ENCODE results near the gene TMEM131.
"Not testable (repeated sequence)": the region's sequence is repeated elsewhere in the genome, so short reads cannot be mapped to it uniquely, and the experiment has no call there.

The TMEM131 gene

DNA sequence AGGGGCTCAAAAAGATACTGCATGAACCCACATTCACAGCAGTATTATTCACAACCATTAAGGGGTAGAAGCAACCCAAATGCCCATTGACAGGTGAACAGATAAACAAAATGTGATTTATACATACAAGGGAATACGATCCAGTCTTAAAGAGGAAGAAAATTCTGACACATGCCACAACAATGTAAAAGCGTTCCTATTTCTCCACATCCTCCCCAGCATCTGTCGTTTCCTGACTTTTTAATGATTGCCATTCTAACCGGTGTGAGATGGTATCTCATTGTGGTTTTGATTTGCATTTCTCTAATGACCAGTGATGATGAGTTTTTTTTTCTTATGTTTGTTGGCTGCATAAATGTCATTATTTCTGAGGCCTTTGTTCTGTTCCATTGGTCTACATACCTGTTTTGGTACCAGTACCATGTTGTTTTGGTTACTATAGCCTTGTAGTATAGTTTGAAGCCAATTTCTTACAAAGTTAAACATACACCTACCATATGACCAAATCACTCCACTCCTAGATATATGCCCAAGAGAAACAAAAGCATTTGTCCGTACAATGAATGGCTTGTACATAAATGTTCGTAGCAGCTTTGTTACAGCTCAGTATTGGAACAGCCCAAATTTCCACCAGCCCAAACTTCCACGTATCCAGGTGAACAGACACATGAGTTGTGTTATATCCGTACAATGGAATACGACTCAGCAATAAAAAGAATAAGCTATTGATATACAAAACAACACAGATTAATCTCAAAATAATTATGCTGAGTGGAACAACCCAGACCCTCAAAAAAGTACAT lies 85.1 kb downstream of the TMEM131 start:
- H3K27me3 ChIP-seq (ENCODE audit: control insufficient read depth, insufficient read depth, low read length) = no peaks in the 10 kb centered on the region
- H3K9me3 ChIP-seq (ENCODE audit: control insufficient read depth, insufficient read depth, low read length) = no peaks in the 10 kb centered on the region
- H3K4me3 ChIP-seq (ENCODE audit: low read depth, low read length) = no peak overlapping the region
- H3K4me1 ChIP-seq (ENCODE audit: control insufficient read depth, insufficient read depth, low read length) = no peaks in the 10 kb centered on the region
- H3K27ac ChIP-seq (ENCODE audit: low read depth, low read length) = no peak overlapping the region
- H3K36me3 ChIP-seq (ENCODE audit: control insufficient read depth, insufficient read depth, low read length) = no peaks in the 10 kb centered on the region
- no peak overlapping the region for H3K9ac ChIP-seq (ENCODE audit: low read depth, low read length)

DNA sequence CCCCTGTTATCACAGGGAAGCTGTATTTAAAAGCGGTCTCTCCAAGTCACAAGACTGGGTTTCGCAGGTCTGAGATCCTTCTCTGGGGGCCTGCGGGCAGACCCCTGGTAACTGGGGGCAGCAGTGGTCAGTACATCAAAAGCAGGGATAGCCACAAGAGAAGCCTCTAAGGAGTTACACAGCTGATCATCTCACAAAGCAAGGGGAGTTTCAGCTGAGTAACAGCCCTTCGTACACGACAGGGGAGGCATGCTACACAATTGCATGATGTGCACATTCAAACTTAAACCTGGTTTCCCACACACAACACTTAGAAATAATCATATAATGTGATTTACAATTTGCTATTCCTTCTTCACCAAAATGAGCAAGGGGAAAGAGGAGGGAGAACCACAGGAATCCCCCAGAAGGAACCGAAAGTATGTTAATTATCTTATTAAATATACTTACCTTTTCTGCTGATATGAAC lies 87.5 kb downstream of the TMEM131 start:
- H3K4me1 ChIP-seq (ENCODE audit: control insufficient read depth, insufficient read depth, low read length) = no peaks in the 10 kb centered on the region

DNA sequence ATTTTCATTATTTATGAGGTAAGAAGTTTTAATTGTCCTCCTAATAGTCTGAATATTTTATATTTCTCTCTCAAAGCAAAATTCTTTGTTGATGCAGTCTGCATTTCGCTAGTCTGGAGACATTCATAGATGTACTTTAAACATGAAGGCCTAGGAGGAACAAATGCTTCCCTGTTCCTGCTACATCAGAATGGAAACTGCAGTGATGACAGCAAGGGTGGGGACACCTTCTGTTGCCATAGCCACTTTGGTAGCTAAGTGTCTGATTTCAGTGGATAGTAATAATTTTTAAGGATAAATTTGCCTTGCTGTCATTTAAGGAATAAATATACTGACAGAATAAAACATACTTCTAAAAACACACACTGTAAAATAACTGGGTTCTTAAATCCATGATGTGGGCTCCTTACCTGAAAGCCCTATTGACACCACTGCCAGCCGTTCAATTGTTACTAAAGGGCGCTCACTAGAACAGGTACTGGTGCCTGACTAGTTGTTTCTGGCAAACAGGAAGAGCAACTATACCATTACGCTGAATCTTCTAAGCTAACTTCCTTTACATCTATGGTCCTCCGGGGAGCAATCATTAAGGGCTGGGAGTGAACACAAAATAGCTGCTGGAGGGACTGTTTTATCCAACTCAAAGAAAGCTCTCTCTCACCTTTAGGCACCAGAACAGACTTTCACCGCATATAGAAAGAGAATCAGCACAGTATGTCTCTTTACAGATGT lies 88.2 kb downstream of the TMEM131 start:
- H3K36me3 ChIP-seq (ENCODE audit: control insufficient read depth, insufficient read depth, low read length) = no peaks in the 10 kb centered on the region
- no peak overlapping the region for H3K4me3 ChIP-seq (ENCODE audit: low read depth, low read length)
- no peak overlapping the region for H3K9ac ChIP-seq (ENCODE audit: low read depth, low read length)
- H3K27me3 ChIP-seq (ENCODE audit: control insufficient read depth, insufficient read depth, low read length) = no peaks in the 10 kb centered on the region
- H3K27ac ChIP-seq (ENCODE audit: low read depth, low read length) = no peak overlapping the region
- no peaks in the 10 kb centered on the region for H3K9me3 ChIP-seq (ENCODE audit: control insufficient read depth, insufficient read depth, low read length)
- H3K4me1 ChIP-seq (ENCODE audit: control insufficient read depth, insufficient read depth, low read length) = no peaks in the 10 kb centered on the region

More for the DNA sequence above, 87.5 kb downstream of the TMEM131 start:
- Histone ChIP-seq H3K27me3 (ENCODE audit: control insufficient read depth, insufficient read depth, low read length) (no peaks in the 10 kb centered on the region), H3K9me3 (ENCODE audit: control insufficient read depth, insufficient read depth, low read length) (no peaks in the 10 kb centered on the region), H3K27ac (ENCODE audit: low read depth, low read length) (no peak overlapping the region), H3K4me3 (ENCODE audit: low read depth, low read length) (no peak overlapping the region), H3K9ac (ENCODE audit: low read depth, low read length) (no peak overlapping the region), H3K36me3 (ENCODE audit: control insufficient read depth, insufficient read depth, low read length) (no peaks in the 10 kb centered on the region)

DNA sequence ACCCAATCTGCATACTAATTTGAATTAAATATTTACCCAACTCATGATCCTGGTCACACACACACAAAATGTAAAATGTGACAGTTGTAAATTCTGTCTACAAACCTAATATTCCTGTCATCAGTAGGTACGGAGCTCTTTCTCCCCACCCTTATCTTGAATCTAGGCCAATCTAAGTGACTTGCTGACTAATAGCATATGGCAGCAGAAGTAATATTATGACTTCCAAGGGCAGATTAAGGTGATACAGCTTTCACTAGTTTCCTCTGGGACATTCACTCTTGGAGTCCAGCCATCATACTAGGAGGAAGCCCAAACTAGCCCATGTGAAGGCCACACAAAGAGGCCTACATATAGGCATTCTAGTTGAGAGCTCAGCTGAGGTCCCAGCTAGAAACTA lies 89.4 kb downstream of the TMEM131 start:
- Histone ChIP-seq H3K9ac (ENCODE audit: low read depth, low read length) (no peak overlapping the region), H3K36me3 (ENCODE audit: control insufficient read depth, insufficient read depth, low read length) (no peaks in the 10 kb centered on the region), H3K27ac (ENCODE audit: low read depth, low read length) (no peak overlapping the region), H3K9me3 (ENCODE audit: control insufficient read depth, insufficient read depth, low read length) (no peaks in the 10 kb centered on the region), H3K4me1 (ENCODE audit: control insufficient read depth, insufficient read depth, low read length) (no peaks in the 10 kb centered on the region), H3K4me3 (ENCODE audit: low read depth, low read length) (no peak overlapping the region), H3K27me3 (ENCODE audit: control insufficient read depth, insufficient read depth, low read length) (no peaks in the 10 kb centered on the region)

DNA sequence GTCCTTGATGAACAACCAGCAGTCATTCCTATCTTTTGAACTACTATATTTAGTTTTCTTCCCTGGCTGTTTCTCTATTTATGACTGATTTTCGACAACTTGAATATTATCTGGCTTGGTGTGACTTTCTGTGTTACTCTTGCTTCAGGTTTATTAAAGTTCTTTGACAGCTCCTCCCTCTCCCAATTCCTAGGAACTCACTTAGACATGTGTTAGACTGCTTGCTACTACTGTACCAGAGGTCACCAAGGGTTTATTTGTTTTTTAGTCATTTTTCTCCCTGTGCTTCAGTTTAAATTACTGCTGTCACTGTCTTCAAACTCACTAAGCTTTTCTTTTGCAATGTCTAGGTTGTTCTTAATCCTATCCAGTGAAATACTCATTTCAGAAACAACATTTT lies 90.5 kb downstream of the TMEM131 start:
- Histone ChIP-seq H3K27ac (ENCODE audit: low read depth, low read length) (no peak overlapping the region), H3K4me1 (ENCODE audit: control insufficient read depth, insufficient read depth, low read length) (no peaks in the 10 kb centered on the region), H3K9me3 (ENCODE audit: control insufficient read depth, insufficient read depth, low read length) (no peaks in the 10 kb centered on the region), H3K9ac (ENCODE audit: low read depth, low read length) (no peak overlapping the region), H3K27me3 (ENCODE audit: control insufficient read depth, insufficient read depth, low read length) (no peaks in the 10 kb centered on the region), H3K36me3 (ENCODE audit: control insufficient read depth, insufficient read depth, low read length) (no peaks in the 10 kb centered on the region), H3K4me3 (ENCODE audit: low read depth, low read length) (no peak overlapping the region)

DNA sequence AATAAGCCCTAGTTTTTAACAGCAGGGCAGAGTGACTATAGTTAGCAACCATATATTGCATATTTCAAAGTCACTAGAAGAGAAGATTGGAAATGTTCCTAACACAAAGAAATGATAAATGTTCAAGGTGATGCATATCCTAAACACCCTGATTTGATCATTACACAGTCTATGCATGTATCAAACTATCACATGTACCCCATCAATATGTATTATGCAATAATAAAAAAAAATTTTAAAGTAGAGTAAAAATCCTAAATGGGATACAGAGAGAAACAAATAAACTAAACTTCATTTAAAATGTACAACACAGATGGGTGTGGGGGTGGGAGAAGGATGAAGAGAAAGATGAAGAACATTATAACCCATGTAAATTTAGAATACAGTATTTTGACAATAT lies 93.9 kb downstream of the TMEM131 start:
- Histone ChIP-seq H3K36me3 (ENCODE audit: control insufficient read depth, insufficient read depth, low read length) (no peaks in the 10 kb centered on the region), H3K4me1 (ENCODE audit: control insufficient read depth, insufficient read depth, low read length) (no peaks in the 10 kb centered on the region), H3K9ac (ENCODE audit: low read depth, low read length) (no peak overlapping the region), H3K4me3 (ENCODE audit: low read depth, low read length) (no peak overlapping the region), H3K27ac (ENCODE audit: low read depth, low read length) (no peak overlapping the region), H3K27me3 (ENCODE audit: control insufficient read depth, insufficient read depth, low read length) (no peaks in the 10 kb centered on the region), H3K9me3 (ENCODE audit: control insufficient read depth, insufficient read depth, low read length) (no peaks in the 10 kb centered on the region)

DNA sequence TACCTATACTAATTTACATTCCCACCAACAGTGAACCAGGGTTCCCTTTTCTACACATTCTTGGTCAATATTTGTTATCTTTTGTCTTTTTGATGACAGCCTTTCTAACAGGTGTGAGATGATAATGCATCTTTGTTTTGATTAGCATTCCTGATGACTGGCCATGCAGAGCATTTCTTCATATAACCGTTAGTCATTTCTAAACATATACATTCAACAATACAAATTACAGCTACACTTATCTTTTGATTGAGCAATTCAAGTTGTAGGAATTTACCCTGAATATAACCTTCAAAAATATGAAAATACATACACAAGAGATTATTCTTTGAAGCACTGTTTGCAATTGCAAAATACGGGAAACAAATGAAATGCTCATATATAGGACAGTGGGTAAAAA lies 94.9 kb downstream of the TMEM131 start:
- no peaks in the 10 kb centered on the region for H3K36me3 ChIP-seq (ENCODE audit: control insufficient read depth, insufficient read depth, low read length)
- H3K9me3 ChIP-seq (ENCODE audit: control insufficient read depth, insufficient read depth, low read length) = no peaks in the 10 kb centered on the region
- no peak overlapping the region for H3K4me3 ChIP-seq (ENCODE audit: low read depth, low read length)
- no peak overlapping the region for H3K27ac ChIP-seq (ENCODE audit: low read depth, low read length)
- H3K4me1 ChIP-seq (ENCODE audit: control insufficient read depth, insufficient read depth, low read length) = no peaks in the 10 kb centered on the region
- H3K9ac ChIP-seq (ENCODE audit: low read depth, low read length) = no peak overlapping the region
- H3K27me3 ChIP-seq (ENCODE audit: control insufficient read depth, insufficient read depth, low read length) = no peaks in the 10 kb centered on the region

DNA sequence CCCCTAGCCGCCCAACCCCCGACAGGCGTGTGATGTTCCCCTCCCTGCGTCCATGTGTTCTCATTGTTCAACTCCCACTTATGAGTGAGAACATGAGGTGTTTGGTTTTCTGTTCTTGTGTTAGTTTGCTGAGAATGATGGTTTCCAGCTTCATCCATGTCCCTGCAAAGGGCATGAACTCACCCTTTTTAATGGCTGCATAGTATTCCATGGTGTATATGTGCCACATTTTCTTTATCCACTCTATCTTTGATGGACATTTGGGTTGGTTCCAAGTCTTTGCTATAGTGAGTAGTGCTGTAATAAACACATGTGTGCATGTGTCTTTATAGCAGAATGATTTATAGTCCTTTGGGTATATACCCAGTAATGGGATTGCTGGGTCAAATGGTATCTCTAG lies 102.7 kb downstream of the TMEM131 start:
- H3K4me1 ChIP-seq (ENCODE audit: control insufficient read depth, insufficient read depth, low read length) = peaks cover 13% of the 10 kb centered on the region
- H3K4me3 ChIP-seq (ENCODE audit: low read depth, low read length); H3K27ac ChIP-seq (ENCODE audit: low read depth, low read length); H3K36me3 ChIP-seq (ENCODE audit: control insufficient read depth, insufficient read depth, low read length); H3K9me3 ChIP-seq (ENCODE audit: control insufficient read depth, insufficient read depth, low read length); H3K27me3 ChIP-seq (ENCODE audit: control insufficient read depth, insufficient read depth, low read length); H3K9ac ChIP-seq (ENCODE audit: low read depth, low read length): not testable (repeated sequence)

DNA sequence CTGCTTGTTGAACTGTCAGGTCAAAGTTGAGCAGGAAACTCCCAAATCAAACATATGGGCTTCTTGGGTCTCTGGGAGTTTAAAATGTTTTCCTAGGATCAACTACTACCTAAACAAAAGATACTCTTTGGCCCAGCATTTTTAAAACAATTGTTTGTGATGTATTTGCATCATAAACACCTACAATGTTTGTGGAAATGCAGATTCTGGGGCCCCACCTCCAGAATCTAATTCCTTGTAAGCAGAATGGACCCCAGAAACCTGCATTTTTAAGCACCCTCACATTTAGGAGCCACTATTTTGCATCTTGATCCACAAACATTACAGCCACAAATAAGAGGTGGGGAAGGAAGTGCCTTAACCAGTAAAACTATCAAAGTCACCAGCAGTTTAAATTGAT lies 104.1 kb downstream of the TMEM131 start:
- H3K9me3 ChIP-seq (ENCODE audit: control insufficient read depth, insufficient read depth, low read length) = 0 out of 2 replicates have a peak, but pooled peaks cover under 1% of the 10 kb centered on the region
- no peaks in the 10 kb centered on the region for H3K27me3 ChIP-seq (ENCODE audit: control insufficient read depth, insufficient read depth, low read length)
- peaks cover 12% of the 10 kb centered on the region for H3K36me3 ChIP-seq (ENCODE audit: control insufficient read depth, insufficient read depth, low read length)
- H3K27ac ChIP-seq (ENCODE audit: low read depth, low read length) = no peak overlapping the region
- peaks cover 13% of the 10 kb centered on the region for H3K4me1 ChIP-seq (ENCODE audit: control insufficient read depth, insufficient read depth, low read length)
- no peak overlapping the region for H3K4me3 ChIP-seq (ENCODE audit: low read depth, low read length)
- H3K9ac ChIP-seq (ENCODE audit: low read depth, low read length) = no peak overlapping the region

DNA sequence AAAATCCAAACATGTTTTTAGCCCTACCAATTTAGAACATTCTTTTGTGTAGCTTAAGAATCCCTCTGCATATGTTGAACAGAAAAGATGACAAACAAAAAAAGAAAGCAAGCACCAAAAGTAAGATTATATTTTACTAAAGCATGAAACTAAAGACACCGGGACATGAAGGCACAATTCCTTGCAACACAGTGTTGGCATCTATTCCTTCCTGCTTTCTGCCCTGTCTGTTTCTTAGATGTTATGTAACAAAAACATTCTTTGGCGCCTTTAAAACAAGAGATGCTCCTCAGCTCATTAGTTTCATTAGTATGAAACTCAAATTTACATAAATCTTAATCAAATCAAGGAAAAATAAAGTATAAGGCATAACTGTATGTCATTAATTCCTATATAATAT lies 106.6 kb downstream of the TMEM131 start:
- no peaks in the 10 kb centered on the region for H3K27me3 ChIP-seq (ENCODE audit: control insufficient read depth, insufficient read depth, low read length)
- H3K36me3 ChIP-seq (ENCODE audit: control insufficient read depth, insufficient read depth, low read length) = peaks cover 19% of the 10 kb centered on the region
- peaks cover 7% of the 10 kb centered on the region for H3K9me3 ChIP-seq (ENCODE audit: control insufficient read depth, insufficient read depth, low read length)
- H3K4me3 ChIP-seq (ENCODE audit: low read depth, low read length) = no peak overlapping the region
- peaks cover 13% of the 10 kb centered on the region for H3K4me1 ChIP-seq (ENCODE audit: control insufficient read depth, insufficient read depth, low read length)
- H3K27ac ChIP-seq (ENCODE audit: low read depth, low read length) = no peak overlapping the region
- H3K9ac ChIP-seq (ENCODE audit: low read depth, low read length) = no peak overlapping the region

DNA sequence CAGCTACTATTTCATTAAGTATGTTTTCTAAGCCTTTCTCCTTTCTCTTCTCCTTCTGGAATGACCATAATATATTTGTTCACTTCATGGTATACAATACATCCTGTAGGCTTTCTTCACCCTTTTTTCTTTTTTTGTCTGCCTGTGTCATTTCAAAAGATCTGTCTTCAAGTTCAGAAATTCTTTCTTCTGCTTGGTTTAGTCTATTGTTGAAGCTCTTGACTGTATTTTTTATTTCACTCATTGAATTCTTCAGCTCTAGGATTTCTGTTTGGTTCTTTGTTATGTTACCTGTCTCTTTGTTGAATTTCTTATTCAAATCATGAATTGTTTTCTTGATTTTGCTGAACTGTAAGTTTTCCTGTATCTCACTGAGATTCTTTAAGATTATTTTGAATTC lies 109.9 kb downstream of the TMEM131 start:
- Histone ChIP-seq H3K27ac (ENCODE audit: low read depth, low read length) (no peak overlapping the region), H3K36me3 (ENCODE audit: control insufficient read depth, insufficient read depth, low read length) (peaks cover 19% of the 10 kb centered on the region), H3K4me1 (ENCODE audit: control insufficient read depth, insufficient read depth, low read length) (no peaks in the 10 kb centered on the region), H3K27me3 (ENCODE audit: control insufficient read depth, insufficient read depth, low read length) (no peaks in the 10 kb centered on the region), H3K9ac (ENCODE audit: low read depth, low read length) (no peak overlapping the region), H3K4me3 (ENCODE audit: low read depth, low read length) (no peak overlapping the region), H3K9me3 (ENCODE audit: control insufficient read depth, insufficient read depth, low read length) (peaks cover 7% of the 10 kb centered on the region)

Data from HUES48 (cell line).